ENCODE results near the gene OTOP3. TPM values are rescaled to one million over a fixed set of nuclear protein-coding genes. Genes with fewer than 3 reads are reported as not detected.
A peak's percentile ranks its signal among the peaks of the same experiment; 100 is the strongest.

The OTOP3 gene
- total and polyA plus RNA-seq, 2 experiments from 2014 or later, result not detected

DNA sequence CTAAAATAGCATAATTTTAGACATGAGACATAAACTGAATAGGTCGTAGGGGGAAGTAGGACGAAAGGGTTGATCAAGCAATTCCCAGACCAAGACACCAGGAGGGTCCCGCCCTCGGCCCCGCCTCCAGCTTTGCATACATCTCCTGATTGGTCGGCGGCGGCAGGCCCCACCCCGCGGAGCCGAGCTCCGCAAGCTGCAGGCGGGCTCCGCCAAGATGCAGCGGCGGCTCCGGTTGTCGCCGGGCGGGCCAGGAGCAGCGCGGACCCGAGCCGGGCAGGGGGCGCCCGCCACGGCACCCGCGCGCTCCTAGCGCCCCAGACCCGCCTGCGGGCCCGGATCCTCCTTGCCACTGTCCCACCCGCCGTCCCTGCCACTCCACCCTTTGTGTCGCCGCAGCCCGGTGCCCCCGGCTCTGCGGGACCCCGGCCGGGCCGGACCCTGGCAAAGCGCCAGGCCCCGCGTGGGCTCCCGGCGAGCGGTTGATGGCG lies 51.8 kb downstream of the OTOP3 start, which contains the start of gene CDR2L:
Gene CDR2L (plus strand): TSS at position 215 of the 491 bp plus-strand sequence. CDS start 412 bp downstream, outside the sequence.
- Mint-ChIP-seq H3K4me1 (peaks cover 8% of the 10 kb centered on the region), H3K27ac (peak within 1 kb of the TSS; percentile 92), H3K27me3 (ENCODE audit: insufficient read depth, low read depth, poor library complexity) (peaks cover 15% of the 10 kb centered on the region), H3K4me3 (peak within 1 kb of the TSS; percentile 90), H3K36me3 (ENCODE audit: low read depth) (no peaks in the 10 kb centered on the region), H3K9me3 (no peaks in the 10 kb centered on the region)
- Histone ChIP-seq H2AFZ (peak within 1 kb of the TSS; percentile 95), H3K9me2 (ENCODE audit: insufficient read depth) (no peaks in the 10 kb centered on the region), H3F3A (replicated peaks; ENCODE audit: low read depth) (peaks cover 9% of the 10 kb centered on the region; the same call in 1 of the 2 replicates), H3K36me3 (ENCODE audit: insufficient read depth) (no peaks in the 10 kb centered on the region), H3K4me1 (ENCODE audit: insufficient read depth) (peaks cover 13% of the 10 kb centered on the region), H3K27me3 (ENCODE audit: insufficient read depth) (no peaks in the 10 kb centered on the region), H3K79me2 (replicated peaks; ENCODE audit: insufficient read depth) (peaks cover 21% of the 10 kb centered on the region), H3K4me3 (peak within 1 kb of the TSS; percentile 92), H3K4me2 (peak within 1 kb of the TSS; percentile 100), H3K27ac (ENCODE audit: low read depth) (peak within 1 kb of the TSS; percentile 85), H4K20me1 (replicated peaks; ENCODE audit: insufficient read depth) (peaks cover 14% of the 10 kb centered on the region; the same call in 1 of the 2 replicates)
- peak; percentile 85 for ATAC-seq
- TF ChIP-seq JUNB (IDR thresholded peaks at IDR 0.05; ENCODE audit: unreplicated experiment) (no peak), ZNF331 (CRISPR knock-in tag; IDR thresholded peaks at IDR 0.05; ENCODE audit: low read depth) (no peak), POLR2AphosphoS5 (IDR thresholded peaks at IDR 0.05; ENCODE audit: low read depth) (peak; percentile 85), EZH2 (IDR thresholded peaks at IDR 0.05; ENCODE audit: low read depth, unreplicated experiment) (no peak), NANOG (IDR thresholded peaks at IDR 0.05; ENCODE audit: borderline replicate concordance) (no peak)
- TF ChIP-seq, protein P1, sequence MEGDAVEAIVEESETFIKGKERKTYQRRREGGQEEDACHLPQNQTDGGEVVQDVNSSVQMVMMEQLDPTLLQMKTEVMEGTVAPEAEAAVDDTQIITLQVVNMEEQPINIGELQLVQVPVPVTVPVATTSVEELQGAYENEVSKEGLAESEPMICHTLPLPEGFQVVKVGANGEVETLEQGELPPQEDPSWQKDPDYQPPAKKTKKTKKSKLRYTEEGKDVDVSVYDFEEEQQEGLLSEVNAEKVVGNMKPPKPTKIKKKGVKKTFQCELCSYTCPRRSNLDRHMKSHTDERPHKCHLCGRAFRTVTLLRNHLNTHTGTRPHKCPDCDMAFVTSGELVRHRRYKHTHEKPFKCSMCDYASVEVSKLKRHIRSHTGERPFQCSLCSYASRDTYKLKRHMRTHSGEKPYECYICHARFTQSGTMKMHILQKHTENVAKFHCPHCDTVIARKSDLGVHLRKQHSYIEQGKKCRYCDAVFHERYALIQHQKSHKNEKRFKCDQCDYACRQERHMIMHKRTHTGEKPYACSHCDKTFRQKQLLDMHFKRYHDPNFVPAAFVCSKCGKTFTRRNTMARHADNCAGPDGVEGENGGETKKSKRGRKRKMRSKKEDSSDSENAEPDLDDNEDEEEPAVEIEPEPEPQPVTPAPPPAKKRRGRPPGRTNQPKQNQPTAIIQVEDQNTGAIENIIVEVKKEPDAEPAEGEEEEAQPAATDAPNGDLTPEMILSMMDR (conservative IDR thresholded peaks at IDR 0.05; ENCODE audit: low read depth in 2 of 2), result no peak
- TF ChIP-seq, protein P2, sequence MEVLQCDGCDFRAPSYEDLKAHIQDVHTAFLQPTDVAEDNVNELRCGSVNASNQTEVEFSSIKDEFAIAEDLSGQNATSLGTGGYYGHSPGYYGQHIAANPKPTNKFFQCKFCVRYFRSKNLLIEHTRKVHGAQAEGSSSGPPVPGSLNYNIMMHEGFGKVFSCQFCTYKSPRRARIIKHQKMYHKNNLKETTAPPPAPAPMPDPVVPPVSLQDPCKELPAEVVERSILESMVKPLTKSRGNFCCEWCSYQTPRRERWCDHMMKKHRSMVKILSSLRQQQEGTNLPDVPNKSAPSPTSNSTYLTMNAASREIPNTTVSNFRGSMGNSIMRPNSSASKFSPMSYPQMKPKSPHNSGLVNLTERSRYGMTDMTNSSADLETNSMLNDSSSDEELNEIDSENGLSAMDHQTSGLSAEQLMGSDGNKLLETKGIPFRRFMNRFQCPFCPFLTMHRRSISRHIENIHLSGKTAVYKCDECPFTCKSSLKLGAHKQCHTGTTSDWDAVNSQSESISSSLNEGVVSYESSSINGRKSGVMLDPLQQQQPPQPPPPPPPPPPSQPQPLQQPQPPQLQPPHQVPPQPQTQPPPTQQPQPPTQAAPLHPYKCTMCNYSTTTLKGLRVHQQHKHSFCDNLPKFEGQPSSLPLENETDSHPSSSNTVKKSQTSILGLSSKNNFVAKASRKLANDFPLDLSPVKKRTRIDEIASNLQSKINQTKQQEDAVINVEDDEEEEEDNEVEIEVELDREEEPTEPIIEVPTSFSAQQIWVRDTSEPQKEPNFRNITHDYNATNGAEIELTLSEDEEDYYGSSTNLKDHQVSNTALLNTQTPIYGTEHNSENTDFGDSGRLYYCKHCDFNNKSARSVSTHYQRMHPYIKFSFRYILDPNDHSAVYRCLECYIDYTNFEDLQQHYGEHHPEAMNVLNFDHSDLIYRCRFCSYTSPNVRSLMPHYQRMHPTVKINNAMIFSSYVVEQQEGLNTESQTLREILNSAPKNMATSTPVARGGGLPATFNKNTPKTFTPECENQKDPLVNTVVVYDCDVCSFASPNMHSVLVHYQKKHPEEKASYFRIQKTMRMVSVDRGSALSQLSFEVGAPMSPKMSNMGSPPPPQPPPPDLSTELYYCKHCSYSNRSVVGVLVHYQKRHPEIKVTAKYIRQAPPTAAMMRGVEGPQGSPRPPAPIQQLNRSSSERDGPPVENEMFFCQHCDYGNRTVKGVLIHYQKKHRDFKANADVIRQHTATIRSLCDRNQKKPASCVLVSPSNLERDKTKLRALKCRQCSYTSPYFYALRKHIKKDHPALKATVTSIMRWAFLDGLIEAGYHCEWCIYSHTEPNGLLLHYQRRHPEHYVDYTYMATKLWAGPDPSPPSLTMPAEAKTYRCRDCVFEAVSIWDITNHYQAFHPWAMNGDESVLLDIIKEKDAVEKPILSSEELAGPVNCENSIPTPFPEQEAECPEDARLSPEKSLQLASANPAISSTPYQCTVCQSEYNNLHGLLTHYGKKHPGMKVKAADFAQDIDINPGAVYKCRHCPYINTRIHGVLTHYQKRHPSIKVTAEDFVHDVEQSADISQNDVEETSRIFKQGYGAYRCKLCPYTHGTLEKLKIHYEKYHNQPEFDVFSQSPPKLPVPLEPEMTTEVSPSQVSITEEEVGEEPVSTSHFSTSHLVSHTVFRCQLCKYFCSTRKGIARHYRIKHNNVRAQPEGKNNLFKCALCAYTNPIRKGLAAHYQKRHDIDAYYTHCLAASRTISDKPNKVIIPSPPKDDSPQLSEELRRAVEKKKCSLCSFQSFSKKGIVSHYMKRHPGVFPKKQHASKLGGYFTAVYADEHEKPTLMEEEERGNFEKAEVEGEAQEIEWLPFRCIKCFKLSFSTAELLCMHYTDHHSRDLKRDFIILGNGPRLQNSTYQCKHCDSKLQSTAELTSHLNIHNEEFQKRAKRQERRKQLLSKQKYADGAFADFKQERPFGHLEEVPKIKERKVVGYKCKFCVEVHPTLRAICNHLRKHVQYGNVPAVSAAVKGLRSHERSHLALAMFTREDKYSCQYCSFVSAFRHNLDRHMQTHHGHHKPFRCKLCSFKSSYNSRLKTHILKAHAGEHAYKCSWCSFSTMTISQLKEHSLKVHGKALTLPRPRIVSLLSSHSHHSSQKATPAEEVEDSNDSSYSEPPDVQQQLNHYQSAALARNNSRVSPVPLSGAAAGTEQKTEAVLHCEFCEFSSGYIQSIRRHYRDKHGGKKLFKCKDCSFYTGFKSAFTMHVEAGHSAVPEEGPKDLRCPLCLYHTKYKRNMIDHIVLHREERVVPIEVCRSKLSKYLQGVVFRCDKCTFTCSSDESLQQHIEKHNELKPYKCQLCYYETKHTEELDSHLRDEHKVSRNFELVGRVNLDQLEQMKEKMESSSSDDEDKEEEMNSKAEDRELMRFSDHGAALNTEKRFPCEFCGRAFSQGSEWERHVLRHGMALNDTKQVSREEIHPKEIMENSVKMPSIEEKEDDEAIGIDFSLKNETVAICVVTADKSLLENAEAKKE (CRISPR knock-in tag; IDR thresholded peaks at IDR 0.05), result no peak
- TF ChIP-seq, protein P3, sequence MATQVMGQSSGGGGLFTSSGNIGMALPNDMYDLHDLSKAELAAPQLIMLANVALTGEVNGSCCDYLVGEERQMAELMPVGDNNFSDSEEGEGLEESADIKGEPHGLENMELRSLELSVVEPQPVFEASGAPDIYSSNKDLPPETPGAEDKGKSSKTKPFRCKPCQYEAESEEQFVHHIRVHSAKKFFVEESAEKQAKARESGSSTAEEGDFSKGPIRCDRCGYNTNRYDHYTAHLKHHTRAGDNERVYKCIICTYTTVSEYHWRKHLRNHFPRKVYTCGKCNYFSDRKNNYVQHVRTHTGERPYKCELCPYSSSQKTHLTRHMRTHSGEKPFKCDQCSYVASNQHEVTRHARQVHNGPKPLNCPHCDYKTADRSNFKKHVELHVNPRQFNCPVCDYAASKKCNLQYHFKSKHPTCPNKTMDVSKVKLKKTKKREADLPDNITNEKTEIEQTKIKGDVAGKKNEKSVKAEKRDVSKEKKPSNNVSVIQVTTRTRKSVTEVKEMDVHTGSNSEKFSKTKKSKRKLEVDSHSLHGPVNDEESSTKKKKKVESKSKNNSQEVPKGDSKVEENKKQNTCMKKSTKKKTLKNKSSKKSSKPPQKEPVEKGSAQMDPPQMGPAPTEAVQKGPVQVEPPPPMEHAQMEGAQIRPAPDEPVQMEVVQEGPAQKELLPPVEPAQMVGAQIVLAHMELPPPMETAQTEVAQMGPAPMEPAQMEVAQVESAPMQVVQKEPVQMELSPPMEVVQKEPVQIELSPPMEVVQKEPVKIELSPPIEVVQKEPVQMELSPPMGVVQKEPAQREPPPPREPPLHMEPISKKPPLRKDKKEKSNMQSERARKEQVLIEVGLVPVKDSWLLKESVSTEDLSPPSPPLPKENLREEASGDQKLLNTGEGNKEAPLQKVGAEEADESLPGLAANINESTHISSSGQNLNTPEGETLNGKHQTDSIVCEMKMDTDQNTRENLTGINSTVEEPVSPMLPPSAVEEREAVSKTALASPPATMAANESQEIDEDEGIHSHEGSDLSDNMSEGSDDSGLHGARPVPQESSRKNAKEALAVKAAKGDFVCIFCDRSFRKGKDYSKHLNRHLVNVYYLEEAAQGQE (IDR thresholded peaks at IDR 0.05; ENCODE audit: unreplicated experiment), result no peak
- TF ChIP-seq, protein P4, sequence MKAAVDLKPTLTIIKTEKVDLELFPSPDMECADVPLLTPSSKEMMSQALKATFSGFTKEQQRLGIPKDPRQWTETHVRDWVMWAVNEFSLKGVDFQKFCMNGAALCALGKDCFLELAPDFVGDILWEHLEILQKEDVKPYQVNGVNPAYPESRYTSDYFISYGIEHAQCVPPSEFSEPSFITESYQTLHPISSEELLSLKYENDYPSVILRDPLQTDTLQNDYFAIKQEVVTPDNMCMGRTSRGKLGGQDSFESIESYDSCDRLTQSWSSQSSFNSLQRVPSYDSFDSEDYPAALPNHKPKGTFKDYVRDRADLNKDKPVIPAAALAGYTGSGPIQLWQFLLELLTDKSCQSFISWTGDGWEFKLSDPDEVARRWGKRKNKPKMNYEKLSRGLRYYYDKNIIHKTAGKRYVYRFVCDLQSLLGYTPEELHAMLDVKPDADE (IDR thresholded peaks at IDR 0.05), result no peak
- DNase-seq (ENCODE audit: low spot score), result peak; percentile 98

Measured in GM23338 (cell line).